Stimulated activated memory B cell treated with anti-CD40 and anti-IgM and Interleukin-4, amounts not matched to agents 10 μg/mL and 1 μg/mL and 100 μg/mL, for 72 hours (primary cell): ENCODE measurements around the gene TXNL4A.

ENCODE experiments used
- ATAC-seq: fragments of 150-1000 bp; cut with Tn5 transposase; 2 replicates; pipeline ENCODE4 v1.10.0; 2021
- H3K27ac Mint-ChIP-seq: one replicate; pipeline ENCODE4 v1.8.0; 2022; ENCODE audit warnings: mild to moderate bottlenecking, mixed read lengths
- H3K27me3 Mint-ChIP-seq: one replicate; pipeline ENCODE4 v1.8.0; 2022; ENCODE audit warnings: mixed read lengths
- H3K36me3 Mint-ChIP-seq: one replicate; pipeline ENCODE4 v1.8.0; 2022; ENCODE audit warnings: mixed read lengths
- H3K4me1 Mint-ChIP-seq: one replicate; pipeline ENCODE4 v1.8.0; 2022; ENCODE audit warnings: mixed read lengths
- H3K4me3 Mint-ChIP-seq: one replicate; pipeline ENCODE4 v1.8.0; 2022; ENCODE audit warnings: mild to moderate bottlenecking, moderate library complexity, mixed read lengths
- H3K9me3 Mint-ChIP-seq: one replicate; pipeline ENCODE4 v1.8.0; 2022; ENCODE audit warnings: mixed read lengths

Gene TXNL4A

GRCh38 chr18:79979843-79980242 lies 8.5 kb downstream of the TXNL4A start:
- H3K27ac Mint-ChIP-seq = no peak overlapping the region
- no peak overlapping the region for H3K4me3 Mint-ChIP-seq
- no peak for ATAC-seq
- H3K9me3 Mint-ChIP-seq = no peaks in the 10 kb centered on the region
- peaks cover 37% of the 10 kb centered on the region for H3K36me3 Mint-ChIP-seq
- H3K27me3 Mint-ChIP-seq = no peaks in the 10 kb centered on the region
- peaks cover 45% of the 10 kb centered on the region for H3K4me1 Mint-ChIP-seq

GRCh38 chr18:79975985-79976680 lies 12.2 kb downstream of the TXNL4A start:
- Mint-ChIP-seq H3K27me3 (no peaks in the 10 kb centered on the region), H3K4me1 (peaks cover 15% of the 10 kb centered on the region), H3K27ac (peak overlapping the region; percentile 29), H3K9me3 (no peaks in the 10 kb centered on the region), H3K4me3 (no peak overlapping the region), H3K36me3 (peaks cover 53% of the 10 kb centered on the region)
- no peak for ATAC-seq

DNA sequence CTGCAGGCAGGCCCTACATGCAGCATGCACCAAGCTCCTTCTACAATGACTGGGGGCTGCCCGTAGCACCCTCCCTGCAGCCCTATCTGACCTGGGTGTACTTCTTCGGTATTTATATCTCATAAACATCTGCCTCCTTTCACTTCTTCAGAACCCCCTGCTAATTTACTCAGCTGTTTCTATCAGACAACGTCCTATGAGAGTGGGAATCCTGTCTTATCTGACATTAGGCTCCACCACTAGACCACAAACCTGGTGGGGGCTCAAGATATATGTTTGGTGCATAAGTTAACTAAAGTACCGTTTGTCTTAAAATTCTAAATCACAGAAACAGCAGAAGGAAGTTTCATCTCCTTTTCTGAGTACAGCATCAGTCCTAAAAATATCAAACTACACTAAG lies 13.3 kb downstream of the TXNL4A start:
- H3K27me3 Mint-ChIP-seq = no peaks in the 10 kb centered on the region
- no peak for ATAC-seq
- no peak overlapping the region for H3K4me3 Mint-ChIP-seq
- H3K27ac Mint-ChIP-seq = peak overlapping the region; percentile 29
- H3K36me3 Mint-ChIP-seq = peaks cover 58% of the 10 kb centered on the region
- no peaks in the 10 kb centered on the region for H3K9me3 Mint-ChIP-seq
- peaks cover 15% of the 10 kb centered on the region for H3K4me1 Mint-ChIP-seq

DNA sequence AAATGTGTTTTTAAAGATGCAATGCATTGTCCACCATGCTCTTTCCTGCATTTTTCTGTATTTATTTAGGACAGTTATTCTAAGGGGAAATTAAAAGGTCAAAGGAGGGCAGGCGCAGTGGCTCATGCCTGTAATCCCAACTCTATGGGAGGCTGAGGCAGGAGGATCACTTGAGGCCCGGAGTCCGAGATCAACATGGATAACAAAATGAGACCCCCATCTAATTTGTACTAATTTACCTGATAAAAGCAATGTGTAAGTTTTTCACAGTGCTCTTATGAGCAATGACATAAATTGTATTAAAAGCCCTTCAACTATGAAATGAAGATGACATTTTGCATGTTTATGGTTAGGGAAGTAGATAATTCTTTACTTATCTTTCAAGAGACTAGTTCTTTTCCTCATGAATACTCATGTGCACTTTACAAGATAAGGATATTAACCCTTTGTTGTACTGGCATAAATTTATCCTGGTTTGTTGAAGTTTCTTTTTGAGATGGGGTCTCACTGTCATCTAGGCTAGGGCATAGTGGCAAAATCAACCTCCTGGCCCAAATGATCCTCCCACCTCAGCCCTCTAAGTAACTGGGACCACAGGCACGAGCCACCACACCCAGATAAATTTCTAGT lies 14.2 kb downstream of the TXNL4A start:
- Mint-ChIP-seq H3K4me3 (no peak overlapping the region), H3K4me1 (peaks cover 6% of the 10 kb centered on the region), H3K27ac (no peak overlapping the region), H3K9me3 (no peaks in the 10 kb centered on the region), H3K36me3 (peaks cover 57% of the 10 kb centered on the region), H3K27me3 (no peaks in the 10 kb centered on the region)
- no peak for ATAC-seq

GRCh38 chr18:79973517-79973916 lies 14.8 kb downstream of the TXNL4A start:
- H3K27ac Mint-ChIP-seq = no peak overlapping the region

GRCh38 chr18:79972720-79973119 lies 15.6 kb downstream of the TXNL4A start:
- no peak overlapping the region for H3K27ac Mint-ChIP-seq
- no peak for ATAC-seq
- H3K36me3 Mint-ChIP-seq = peaks cover 57% of the 10 kb centered on the region
- H3K27me3 Mint-ChIP-seq = no peaks in the 10 kb centered on the region
- no peaks in the 10 kb centered on the region for H3K9me3 Mint-ChIP-seq
- no peak overlapping the region for H3K4me3 Mint-ChIP-seq
- peaks cover 6% of the 10 kb centered on the region for H3K4me1 Mint-ChIP-seq

More at GRCh38 chr18:79973517-79973916, 14.8 kb downstream of the TXNL4A start:
- Mint-ChIP-seq H3K4me3 (no peak overlapping the region), H3K27me3 (no peaks in the 10 kb centered on the region), H3K36me3 (peaks cover 57% of the 10 kb centered on the region), H3K4me1 (peaks cover 6% of the 10 kb centered on the region), H3K9me3 (no peaks in the 10 kb centered on the region)
- ATAC-seq = no peak

GRCh38 chr18:79971986-79972385 lies 16.4 kb downstream of the TXNL4A start:
- no peak overlapping the region for H3K4me3 Mint-ChIP-seq
- H3K9me3 Mint-ChIP-seq = no peaks in the 10 kb centered on the region
- H3K27me3 Mint-ChIP-seq = no peaks in the 10 kb centered on the region
- H3K4me1 Mint-ChIP-seq = peaks cover 6% of the 10 kb centered on the region
- no peak for ATAC-seq
- peaks cover 57% of the 10 kb centered on the region for H3K36me3 Mint-ChIP-seq
- no peak overlapping the region for H3K27ac Mint-ChIP-seq

- Mint-ChIP-seq H3K9me3 (no peaks in the 10 kb centered on the region), H3K27me3 (no peaks in the 10 kb centered on the region), H3K4me3 (no peak overlapping the region), H3K36me3 (peaks cover 57% of the 10 kb centered on the region), H3K4me1 (peaks cover 6% of the 10 kb centered on the region), H3K27ac (no peak overlapping the region)
- no peak for ATAC-seq
Measured at GRCh38 chr18:79971211-79971952, 17.0 kb downstream of the TXNL4A start.

- no peaks in the 10 kb centered on the region for H3K27me3 Mint-ChIP-seq
- H3K4me3 Mint-ChIP-seq = no peak overlapping the region
- no peak for ATAC-seq
- H3K9me3 Mint-ChIP-seq = no peaks in the 10 kb centered on the region
- H3K27ac Mint-ChIP-seq = no peak overlapping the region
- peaks cover 55% of the 10 kb centered on the region for H3K36me3 Mint-ChIP-seq
- peaks cover 7% of the 10 kb centered on the region for H3K4me1 Mint-ChIP-seq
Measured at GRCh38 chr18:79970419-79971133, 17.8 kb downstream of the TXNL4A start.

- ATAC-seq = no peak
- Mint-ChIP-seq H3K9me3 (no peaks in the 10 kb centered on the region), H3K36me3 (peaks cover 11% of the 10 kb centered on the region), H3K27me3 (peaks cover 8% of the 10 kb centered on the region), H3K27ac (peak overlapping the region; percentile 2), H3K4me1 (peaks cover 44% of the 10 kb centered on the region), H3K4me3 (peak overlapping the region; percentile 66)
Measured at GRCh38 chr18:79965119-79965902, 23.1 kb downstream of the TXNL4A start.

DNA sequence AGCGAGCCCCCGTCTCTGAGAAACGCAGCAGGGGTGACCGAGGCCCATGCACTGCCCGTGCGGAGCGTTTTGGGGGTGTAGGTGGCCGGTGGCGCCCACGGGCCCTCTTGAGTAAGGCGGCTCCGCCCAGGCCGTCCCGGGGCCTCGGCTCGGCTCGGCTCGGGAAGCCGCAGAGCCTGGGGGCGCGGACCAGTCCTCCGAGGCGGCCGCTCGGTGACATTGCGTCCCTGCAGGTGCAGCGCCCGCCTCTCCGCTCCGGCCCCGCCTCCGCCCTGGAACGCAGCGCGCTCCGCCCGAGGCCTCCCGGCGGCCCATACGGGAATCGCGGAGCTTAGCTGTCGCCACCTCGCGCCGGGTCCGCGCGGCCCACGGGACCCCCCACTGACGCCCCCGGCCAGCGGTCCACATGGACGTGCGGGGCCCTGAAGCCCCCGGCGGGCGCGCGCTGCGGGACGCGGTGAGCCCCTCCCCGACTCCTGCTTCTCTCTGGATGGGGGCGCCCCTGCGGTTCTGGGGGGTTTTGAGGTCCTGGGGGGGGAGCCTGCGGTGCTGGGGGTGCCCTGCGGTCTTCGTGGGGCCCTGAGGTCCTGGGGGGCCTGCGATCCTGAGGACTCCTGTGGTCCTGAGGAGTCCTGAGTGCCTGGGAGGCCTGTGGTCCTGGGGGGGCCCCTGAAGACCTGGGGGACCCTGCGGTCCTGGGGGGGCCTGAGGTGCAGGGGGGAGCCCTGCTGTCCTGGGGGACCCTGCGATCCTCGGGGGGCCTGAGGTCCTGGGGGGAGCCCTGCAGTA lies 23.8 kb downstream of the TXNL4A start, which contains the start of gene HSBP1L1:
TSS of gene HSBP1L1 (plus strand) at position 314 of the 789 bp plus-strand sequence. CDS start at position 407, 93 bp downstream.
- Mint-ChIP-seq H3K9me3 (no peaks in the 10 kb centered on the region), H3K36me3 (peaks cover 7% of the 10 kb centered on the region), H3K4me1 (peaks cover 47% of the 10 kb centered on the region), H3K27me3 (peaks cover 8% of the 10 kb centered on the region), H3K27ac (peak within 1 kb of the TSS; percentile 78), H3K4me3 (peak within 1 kb of the TSS; percentile 72)
- peak; percentile 71 for ATAC-seq

DNA sequence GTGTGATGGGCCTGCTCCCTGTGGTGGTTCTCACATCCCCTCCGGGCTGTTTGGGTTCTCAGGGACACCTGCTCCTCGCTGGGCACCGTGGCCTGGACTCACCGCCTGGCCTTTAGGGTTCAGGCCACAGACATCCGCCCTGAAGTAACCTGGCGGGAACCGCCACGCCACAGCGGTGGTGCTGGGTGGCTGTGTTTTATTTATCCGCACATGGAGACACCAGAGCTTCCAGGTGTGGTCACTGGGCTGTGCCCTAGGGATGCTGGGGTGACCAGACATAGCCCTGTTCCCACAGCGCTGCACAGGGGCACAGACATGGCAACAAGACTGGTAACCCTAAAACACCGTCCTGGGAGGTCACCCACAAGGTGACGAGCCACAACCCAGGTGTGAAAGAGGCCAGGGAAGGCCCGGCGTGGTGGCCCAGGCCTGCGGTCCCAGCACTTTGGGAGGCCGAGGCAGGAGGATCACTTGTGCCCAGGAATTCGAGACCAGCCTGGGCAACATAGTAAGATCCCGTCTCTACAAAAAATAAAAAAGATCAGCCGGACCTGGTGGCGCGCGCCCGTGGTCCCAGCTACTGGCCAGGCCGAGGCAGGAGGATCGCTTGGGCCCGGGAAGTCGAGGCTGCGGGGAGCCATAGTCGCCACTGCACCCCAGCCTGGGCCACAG lies 24.6 kb downstream of the TXNL4A start:
- Mint-ChIP-seq H3K27me3 (peaks cover 8% of the 10 kb centered on the region), H3K4me3 (peak overlapping the region; percentile 65), H3K9me3 (no peaks in the 10 kb centered on the region), H3K4me1 (peaks cover 47% of the 10 kb centered on the region), H3K27ac (peak overlapping the region; percentile 78), H3K36me3 (peaks cover 5% of the 10 kb centered on the region)
- no peak for ATAC-seq

DNA sequence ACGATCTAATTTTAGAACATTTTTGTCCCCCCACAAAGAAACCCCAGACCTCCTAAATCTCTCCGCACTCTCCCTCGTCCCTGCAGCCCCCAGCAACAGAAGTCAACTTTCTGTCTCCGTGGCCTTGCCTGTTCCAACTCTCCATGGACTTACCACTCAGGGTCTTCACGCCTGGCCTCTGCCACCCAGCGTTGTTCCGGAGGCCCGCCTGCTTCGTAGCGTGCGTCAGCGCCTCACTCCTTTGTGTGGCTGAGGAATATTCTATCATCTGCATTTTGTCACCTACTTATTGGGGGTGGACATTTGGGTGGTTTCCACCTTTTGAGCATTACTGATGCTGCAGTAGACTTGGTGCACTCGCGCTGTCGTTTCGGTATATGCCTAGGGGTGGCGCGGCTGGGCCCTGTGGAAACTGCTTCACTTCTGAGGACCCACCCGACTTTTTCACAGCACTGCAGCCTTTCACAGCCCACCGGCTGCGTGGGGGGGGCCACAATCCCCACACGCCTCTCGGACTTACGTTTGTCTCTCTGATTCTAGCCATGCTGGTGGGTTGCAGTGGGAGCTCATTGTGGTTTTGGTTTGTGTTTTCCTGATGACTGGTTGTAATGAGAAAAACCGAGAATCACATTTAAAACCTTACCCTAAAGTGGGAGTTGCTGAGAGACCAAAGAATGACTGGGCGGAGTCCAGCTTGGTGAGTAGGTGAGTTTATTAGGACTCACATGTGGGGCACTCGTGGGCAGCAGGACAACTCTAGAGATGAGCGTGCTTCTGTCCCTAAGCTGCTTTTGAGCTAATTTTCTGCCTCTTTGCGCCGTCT lies 25.3 kb downstream of the TXNL4A start:
- H3K4me3 Mint-ChIP-seq = peak overlapping the region; percentile 65
- peaks cover 5% of the 10 kb centered on the region for H3K36me3 Mint-ChIP-seq
- H3K4me1 Mint-ChIP-seq = peaks cover 47% of the 10 kb centered on the region
- peak overlapping the region; percentile 78 for H3K27ac Mint-ChIP-seq
- H3K9me3 Mint-ChIP-seq = no peaks in the 10 kb centered on the region
- peaks cover 8% of the 10 kb centered on the region for H3K27me3 Mint-ChIP-seq
- ATAC-seq = peak; percentile 88
